ENCODE measurements around the gene PLEKHA5. TPM values are rescaled to one million over a fixed set of nuclear protein-coding genes. Genes with fewer than 3 reads are reported as not detected.

PLEKHA5 gene
- total RNA-seq, 1 experiment from 2014 or later = 6.3 TPM

DNA sequence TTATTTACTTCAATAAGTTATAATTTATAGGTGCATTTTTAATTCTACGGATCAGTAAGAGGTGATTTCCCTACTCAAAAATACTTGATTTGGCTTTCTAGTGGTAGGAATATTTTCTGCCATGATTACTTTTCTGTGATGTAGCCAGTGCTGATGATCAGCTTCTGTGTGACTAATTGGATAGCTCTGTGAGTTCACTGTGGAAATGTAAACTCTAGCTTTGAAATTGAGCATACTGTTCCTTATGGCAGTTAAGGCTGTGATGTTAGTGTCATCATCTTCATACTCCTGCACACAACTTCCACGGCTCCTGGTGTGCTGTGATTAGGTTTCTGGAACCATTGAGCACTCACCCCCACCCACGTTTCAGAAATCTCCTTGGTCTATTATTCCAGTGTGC is 48.2 kb downstream of the PLEKHA5 start:
- ATAC-seq = no peak
- BruUV-seq (replicated peaks) = no TSS peak
- in situ Hi-C loops (cut with HindIII; ENCODE audit: low pct_unique_long_range_greater_than_20kb, low sequenced_read_pairs) = no loop called here
- intact Hi-C loops (cut with micrococcal nuclease; ENCODE audit: unreplicated experiment) = no loop called here
- Histone ChIP-seq H3K27me3 (ENCODE audit: control insufficient read depth, insufficient read depth, low read length) (no peaks in the 10 kb centered on the region), H3K4me1 (ENCODE audit: control insufficient read depth, insufficient read depth, low read length) (no peaks in the 10 kb centered on the region), H3K4me3 (ENCODE audit: low read depth in 2 of 2, low read length in 2 of 2) (no peak overlapping the region), H3K36me3 (ENCODE audit: control insufficient read depth, insufficient read depth, low read length) (no peaks in the 10 kb centered on the region), H3K27ac (ENCODE audit: low read length) (no peak overlapping the region), H3K9me3 (ENCODE audit: control insufficient read depth, insufficient read depth, low read depth, low read length) (no peaks in the 10 kb centered on the region)
- DNase-seq (ENCODE audit: low read depth, low spot score) = no peak
- ChIA-PET POLR2A (no interaction called here), CTCF (no interaction called here)
- no peak for TF ChIP-seq TCF7L2 (IDR thresholded peaks at IDR 0.05; ENCODE audit: low read depth, low read length)
- TF ChIP-seq, protein P1, sequence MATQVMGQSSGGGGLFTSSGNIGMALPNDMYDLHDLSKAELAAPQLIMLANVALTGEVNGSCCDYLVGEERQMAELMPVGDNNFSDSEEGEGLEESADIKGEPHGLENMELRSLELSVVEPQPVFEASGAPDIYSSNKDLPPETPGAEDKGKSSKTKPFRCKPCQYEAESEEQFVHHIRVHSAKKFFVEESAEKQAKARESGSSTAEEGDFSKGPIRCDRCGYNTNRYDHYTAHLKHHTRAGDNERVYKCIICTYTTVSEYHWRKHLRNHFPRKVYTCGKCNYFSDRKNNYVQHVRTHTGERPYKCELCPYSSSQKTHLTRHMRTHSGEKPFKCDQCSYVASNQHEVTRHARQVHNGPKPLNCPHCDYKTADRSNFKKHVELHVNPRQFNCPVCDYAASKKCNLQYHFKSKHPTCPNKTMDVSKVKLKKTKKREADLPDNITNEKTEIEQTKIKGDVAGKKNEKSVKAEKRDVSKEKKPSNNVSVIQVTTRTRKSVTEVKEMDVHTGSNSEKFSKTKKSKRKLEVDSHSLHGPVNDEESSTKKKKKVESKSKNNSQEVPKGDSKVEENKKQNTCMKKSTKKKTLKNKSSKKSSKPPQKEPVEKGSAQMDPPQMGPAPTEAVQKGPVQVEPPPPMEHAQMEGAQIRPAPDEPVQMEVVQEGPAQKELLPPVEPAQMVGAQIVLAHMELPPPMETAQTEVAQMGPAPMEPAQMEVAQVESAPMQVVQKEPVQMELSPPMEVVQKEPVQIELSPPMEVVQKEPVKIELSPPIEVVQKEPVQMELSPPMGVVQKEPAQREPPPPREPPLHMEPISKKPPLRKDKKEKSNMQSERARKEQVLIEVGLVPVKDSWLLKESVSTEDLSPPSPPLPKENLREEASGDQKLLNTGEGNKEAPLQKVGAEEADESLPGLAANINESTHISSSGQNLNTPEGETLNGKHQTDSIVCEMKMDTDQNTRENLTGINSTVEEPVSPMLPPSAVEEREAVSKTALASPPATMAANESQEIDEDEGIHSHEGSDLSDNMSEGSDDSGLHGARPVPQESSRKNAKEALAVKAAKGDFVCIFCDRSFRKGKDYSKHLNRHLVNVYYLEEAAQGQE (IDR thresholded peaks at IDR 0.05; ENCODE audit: insufficient read depth in 1 of 2, low read depth in 2 of 2, low read length in 1 of 2) = no peak
- TF ChIP-seq SIN3A (IDR thresholded peaks at IDR 0.05; ENCODE audit: borderline replicate concordance, insufficient read depth, low read depth, low read length) = no peak
- TF ChIP-seq POLR2AphosphoS5 (IDR thresholded peaks at IDR 0.05; ENCODE audit: low read depth, low read length) = no peak
- TF ChIP-seq, protein P2, sequence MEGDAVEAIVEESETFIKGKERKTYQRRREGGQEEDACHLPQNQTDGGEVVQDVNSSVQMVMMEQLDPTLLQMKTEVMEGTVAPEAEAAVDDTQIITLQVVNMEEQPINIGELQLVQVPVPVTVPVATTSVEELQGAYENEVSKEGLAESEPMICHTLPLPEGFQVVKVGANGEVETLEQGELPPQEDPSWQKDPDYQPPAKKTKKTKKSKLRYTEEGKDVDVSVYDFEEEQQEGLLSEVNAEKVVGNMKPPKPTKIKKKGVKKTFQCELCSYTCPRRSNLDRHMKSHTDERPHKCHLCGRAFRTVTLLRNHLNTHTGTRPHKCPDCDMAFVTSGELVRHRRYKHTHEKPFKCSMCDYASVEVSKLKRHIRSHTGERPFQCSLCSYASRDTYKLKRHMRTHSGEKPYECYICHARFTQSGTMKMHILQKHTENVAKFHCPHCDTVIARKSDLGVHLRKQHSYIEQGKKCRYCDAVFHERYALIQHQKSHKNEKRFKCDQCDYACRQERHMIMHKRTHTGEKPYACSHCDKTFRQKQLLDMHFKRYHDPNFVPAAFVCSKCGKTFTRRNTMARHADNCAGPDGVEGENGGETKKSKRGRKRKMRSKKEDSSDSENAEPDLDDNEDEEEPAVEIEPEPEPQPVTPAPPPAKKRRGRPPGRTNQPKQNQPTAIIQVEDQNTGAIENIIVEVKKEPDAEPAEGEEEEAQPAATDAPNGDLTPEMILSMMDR (IDR thresholded peaks at IDR 0.05) = no peak

DNA sequence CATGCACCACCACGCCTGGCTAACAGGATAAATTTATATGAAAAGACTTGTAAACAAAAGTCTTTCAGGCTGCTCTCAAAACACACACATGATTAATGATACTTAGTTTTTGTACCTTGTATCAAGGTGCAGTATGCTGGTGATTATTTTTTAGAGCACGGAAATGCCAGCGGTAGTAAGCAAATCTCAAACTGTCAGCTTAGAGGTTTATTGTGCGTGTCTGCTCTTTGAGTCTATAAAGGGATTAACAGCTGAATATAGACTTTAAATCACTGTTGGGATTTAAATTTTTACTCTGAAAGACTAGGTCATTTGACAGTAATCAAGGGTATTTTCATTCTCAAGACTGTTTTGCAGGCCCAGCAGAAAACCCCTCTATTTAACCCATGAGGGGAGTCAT is 50.5 kb downstream of the PLEKHA5 start:
- intact Hi-C loops (cut with micrococcal nuclease; ENCODE audit: unreplicated experiment) = no loop called here
- in situ Hi-C loops (cut with HindIII; ENCODE audit: low pct_unique_long_range_greater_than_20kb, low sequenced_read_pairs) = no loop called here
- TF ChIP-seq POLR2AphosphoS5 (IDR thresholded peaks at IDR 0.05; ENCODE audit: low read depth, low read length) = no peak
- TF ChIP-seq TCF7L2 (IDR thresholded peaks at IDR 0.05; ENCODE audit: low read depth, low read length) = no peak
- no peak for TF ChIP-seq SIN3A (IDR thresholded peaks at IDR 0.05; ENCODE audit: borderline replicate concordance, insufficient read depth, low read depth, low read length)
- TF ChIP-seq, protein P2 (IDR thresholded peaks at IDR 0.05) = no peak
- TF ChIP-seq, protein P1 (IDR thresholded peaks at IDR 0.05; ENCODE audit: insufficient read depth in 1 of 2, low read depth in 2 of 2, low read length in 1 of 2) = no peak

More for the DNA sequence above, 50.5 kb downstream of the PLEKHA5 start:
- ATAC-seq (no peak), DNase-seq (ENCODE audit: low read depth, low spot score) (no peak)
- Histone ChIP-seq H3K4me3 (ENCODE audit: low read depth in 2 of 2, low read length in 2 of 2) (no peak overlapping the region), H3K36me3 (ENCODE audit: control insufficient read depth, insufficient read depth, low read length) (no peaks in the 10 kb centered on the region), H3K4me1 (ENCODE audit: control insufficient read depth, insufficient read depth, low read length) (no peaks in the 10 kb centered on the region), H3K9me3 (ENCODE audit: control insufficient read depth, insufficient read depth, low read depth, low read length) (no peaks in the 10 kb centered on the region), H3K27ac (ENCODE audit: low read length) (no peak overlapping the region), H3K27me3 (ENCODE audit: control insufficient read depth, insufficient read depth, low read length) (no peaks in the 10 kb centered on the region)
- CTCF ChIA-PET = no interaction called here
- BruUV-seq (replicated peaks) = no TSS peak
- POLR2A ChIA-PET = no interaction called here
